ENCODE data around the gene STX16. TPM values are rescaled to one million over a fixed set of nuclear protein-coding genes. Genes with fewer than 3 reads are reported as not detected.

Gene STX16
- total RNA-seq, 1 donor from 2014 or later: 24.7 TPM

DNA sequence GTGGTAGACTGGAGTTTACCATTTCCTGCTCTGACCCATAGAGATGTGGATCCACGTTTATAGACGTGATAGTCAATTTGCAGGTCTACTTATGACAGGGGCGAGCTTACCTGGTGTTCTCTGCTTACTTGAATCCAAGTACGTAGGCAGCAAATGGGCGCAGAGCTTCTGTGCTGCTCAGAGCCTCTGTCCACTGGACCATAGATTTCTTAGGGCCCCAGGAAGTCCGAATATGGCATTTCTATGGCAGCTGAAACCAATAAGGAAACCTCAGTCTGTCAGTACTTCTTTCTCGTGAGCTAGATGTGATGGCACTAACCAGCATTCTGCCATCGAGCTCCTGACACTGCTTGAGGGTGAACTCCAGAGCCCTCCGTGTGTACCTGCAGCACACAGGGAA lies 22.0 kb downstream of the STX16 start:
- no peak for DNase-seq (ENCODE audit: low spot score in 2 of 2)
- Histone ChIP-seq H3K27ac (no peak overlapping the region), H3K4me3 (no peak overlapping the region), H3K4me1 (no peaks in the 10 kb centered on the region), H3K27me3 (no peaks in the 10 kb centered on the region), H3K9me3 (no peaks in the 10 kb centered on the region), H3K36me3 (peaks cover 65 to 87% of the 10 kb centered on the region in 2 donors)
- no peak for TF ChIP-seq CTCF (IDR thresholded peaks at IDR 0.05)
- intact Hi-C loops (cut with DNase I): no loop called here

DNA sequence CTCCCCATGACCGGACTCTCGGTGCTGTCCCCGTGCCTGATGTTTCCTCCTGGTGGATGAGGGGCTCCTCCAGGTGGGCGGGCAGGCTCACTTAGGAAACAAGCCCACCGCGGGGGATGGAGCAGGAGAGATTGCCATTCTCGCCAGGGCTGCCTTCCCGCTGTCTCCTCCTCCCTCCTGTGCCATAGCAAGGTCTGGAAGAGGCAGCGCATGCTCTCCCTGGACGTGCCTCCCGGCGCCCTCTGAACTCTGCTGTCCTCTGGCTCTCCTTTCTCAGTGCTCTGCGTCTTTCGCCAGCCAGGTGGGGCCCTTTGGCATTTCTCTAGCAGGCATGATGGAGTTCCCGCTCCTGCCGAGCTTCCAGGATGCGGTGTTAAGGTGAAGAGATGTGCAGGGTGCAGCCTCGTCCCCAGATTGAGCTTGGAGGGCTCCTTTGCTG lies 24.1 kb downstream of the STX16 start:
- H3K27me3 ChIP-seq: no peaks in the 10 kb centered on the region
- no peaks in the 10 kb centered on the region for H3K4me1 ChIP-seq
- H3K36me3 ChIP-seq: peaks cover 58 to 88% of the 10 kb centered on the region in 2 donors
- DNase-seq (ENCODE audit: low spot score in 2 of 2): no peak
- H3K4me3 ChIP-seq: no peak overlapping the region
- H3K9me3 ChIP-seq: no peaks in the 10 kb centered on the region
- no peak overlapping the region for H3K27ac ChIP-seq
- intact Hi-C loops (cut with DNase I): no loop called here
- TF ChIP-seq CTCF (IDR thresholded peaks at IDR 0.05): no peak

- intact Hi-C loops (cut with DNase I): no loop called here
- TF ChIP-seq CTCF (IDR thresholded peaks at IDR 0.05): no peak
- no peak overlapping the region for H3K4me3 ChIP-seq
- no peaks in the 10 kb centered on the region for H3K27me3 ChIP-seq
- DNase-seq (ENCODE audit: low spot score in 2 of 2): no peak
- H3K4me1 ChIP-seq: no peaks in the 10 kb centered on the region
- peaks cover 53 to 86% of the 10 kb centered on the region in 2 donors for H3K36me3 ChIP-seq
- no peaks in the 10 kb centered on the region for H3K9me3 ChIP-seq
- no peak overlapping the region for H3K27ac ChIP-seq
Measured at GRCh38 chr20:58675641-58676040, 24.6 kb downstream of the STX16 start.

DNA sequence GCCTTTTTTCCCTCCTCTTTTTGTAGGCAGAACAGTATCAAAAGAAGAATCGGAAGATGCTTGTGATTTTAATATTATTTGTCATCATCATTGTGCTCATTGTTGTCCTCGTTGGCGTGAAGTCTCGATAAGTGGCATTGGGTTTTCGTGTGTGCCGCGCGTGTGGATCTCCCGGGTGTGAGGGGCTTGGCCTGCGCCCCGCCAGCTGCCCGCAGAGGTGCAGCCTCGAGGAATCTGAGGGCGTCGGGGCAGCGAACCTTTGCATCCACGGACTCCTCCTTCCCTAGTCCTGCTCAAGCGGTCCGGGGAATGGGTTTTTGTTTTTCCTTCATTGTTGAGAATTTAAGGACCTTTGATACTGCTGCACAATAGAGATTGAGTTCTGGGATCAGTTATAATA lies 25.1 kb downstream of the STX16 start:
- Histone ChIP-seq H3K9me3 (no peaks in the 10 kb centered on the region), H3K27me3 (no peaks in the 10 kb centered on the region), H3K36me3 (peaks cover 48 to 81% of the 10 kb centered on the region in 2 donors), H3K27ac (no peak overlapping the region), H3K4me1 (no peaks in the 10 kb centered on the region), H3K4me3 (no peak overlapping the region)
- intact Hi-C loops (cut with DNase I): no loop called here
- DNase-seq (ENCODE audit: low spot score in 2 of 2): no peak
- TF ChIP-seq CTCF (IDR thresholded peaks at IDR 0.05): no peak

GRCh38 chr20:58677079-58677604 lies 26.1 kb downstream of the STX16 start:
- intact Hi-C loops (cut with DNase I): no loop called here
- peaks cover 47 to 75% of the 10 kb centered on the region in 2 donors for H3K36me3 ChIP-seq
- DNase-seq (ENCODE audit: low spot score in 2 of 2): no peak
- no peak for TF ChIP-seq CTCF (IDR thresholded peaks at IDR 0.05)
- no peaks in the 10 kb centered on the region for H3K27me3 ChIP-seq
- no peaks in the 10 kb centered on the region for H3K4me1 ChIP-seq
- no peak overlapping the region for H3K27ac ChIP-seq
- H3K4me3 ChIP-seq: no peak overlapping the region
- H3K9me3 ChIP-seq: no peaks in the 10 kb centered on the region

GRCh38 chr20:58677808-58678207 lies 26.7 kb downstream of the STX16 start:
- H3K27ac ChIP-seq: no peak overlapping the region
- no peaks in the 10 kb centered on the region for H3K27me3 ChIP-seq
- no peak for DNase-seq (ENCODE audit: low spot score in 2 of 2)
- H3K9me3 ChIP-seq: no peaks in the 10 kb centered on the region
- H3K4me3 ChIP-seq: no peak overlapping the region
- no peak for TF ChIP-seq CTCF (IDR thresholded peaks at IDR 0.05)
- intact Hi-C loops (cut with DNase I): no loop called here
- no peaks in the 10 kb centered on the region for H3K4me1 ChIP-seq
- H3K36me3 ChIP-seq: peaks cover 41 to 68% of the 10 kb centered on the region in 2 donors
